ENCODE results near the gene AK3.

Gene AK3

GRCh38 chr9:4764033-4764432, 23.0 kb upstream of the AK3 start:
- POLR2A ChIA-PET = no interaction called here
- no peak for DNase-seq (ENCODE audit: extremely low spot score)
- TF ChIP-seq ELF4 (IDR thresholded peaks at IDR 0.05) (no peak), TARDBP (IDR thresholded peaks at IDR 0.05) (no peak), HDGF (IDR thresholded peaks at IDR 0.05; ENCODE audit: borderline replicate concordance) (no peak), SP1 (IDR thresholded peaks at IDR 0.05) (no peak), CTBP1 (IDR thresholded peaks at IDR 0.05; ENCODE audit: borderline replicate concordance) (no peak), LEF1 (IDR thresholded peaks at IDR 0.05; ENCODE audit: borderline replicate concordance) (no peak), L3MBTL2 (conservative IDR thresholded peaks at IDR 0.05) (no peak), ZNF384 (IDR thresholded peaks at IDR 0.05) (no peak), FOXM1 (IDR thresholded peaks at IDR 0.05; ENCODE audit: borderline replicate concordance) (no peak), SUZ12 (IDR thresholded peaks at IDR 0.05) (no peak), FOXK2 (IDR thresholded peaks at IDR 0.05) (no peak), ARNT (IDR thresholded peaks at IDR 0.05) (no peak), NFRKB (IDR thresholded peaks at IDR 0.05) (no peak), BHLHE40 (IDR thresholded peaks at IDR 0.05; ENCODE audit: borderline replicate concordance) (no peak), FOXA1 (IDR thresholded peaks at IDR 0.05) (no peak)
- TF ChIP-seq, protein P1, sequence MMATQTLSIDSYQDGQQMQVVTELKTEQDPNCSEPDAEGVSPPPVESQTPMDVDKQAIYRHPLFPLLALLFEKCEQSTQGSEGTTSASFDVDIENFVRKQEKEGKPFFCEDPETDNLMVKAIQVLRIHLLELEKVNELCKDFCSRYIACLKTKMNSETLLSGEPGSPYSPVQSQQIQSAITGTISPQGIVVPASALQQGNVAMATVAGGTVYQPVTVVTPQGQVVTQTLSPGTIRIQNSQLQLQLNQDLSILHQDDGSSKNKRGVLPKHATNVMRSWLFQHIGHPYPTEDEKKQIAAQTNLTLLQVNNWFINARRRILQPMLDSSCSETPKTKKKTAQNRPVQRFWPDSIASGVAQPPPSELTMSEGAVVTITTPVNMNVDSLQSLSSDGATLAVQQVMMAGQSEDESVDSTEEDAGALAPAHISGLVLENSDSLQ (IDR thresholded peaks at IDR 0.05) = no peak
- CTCF ChIA-PET = no interaction called here

DNA sequence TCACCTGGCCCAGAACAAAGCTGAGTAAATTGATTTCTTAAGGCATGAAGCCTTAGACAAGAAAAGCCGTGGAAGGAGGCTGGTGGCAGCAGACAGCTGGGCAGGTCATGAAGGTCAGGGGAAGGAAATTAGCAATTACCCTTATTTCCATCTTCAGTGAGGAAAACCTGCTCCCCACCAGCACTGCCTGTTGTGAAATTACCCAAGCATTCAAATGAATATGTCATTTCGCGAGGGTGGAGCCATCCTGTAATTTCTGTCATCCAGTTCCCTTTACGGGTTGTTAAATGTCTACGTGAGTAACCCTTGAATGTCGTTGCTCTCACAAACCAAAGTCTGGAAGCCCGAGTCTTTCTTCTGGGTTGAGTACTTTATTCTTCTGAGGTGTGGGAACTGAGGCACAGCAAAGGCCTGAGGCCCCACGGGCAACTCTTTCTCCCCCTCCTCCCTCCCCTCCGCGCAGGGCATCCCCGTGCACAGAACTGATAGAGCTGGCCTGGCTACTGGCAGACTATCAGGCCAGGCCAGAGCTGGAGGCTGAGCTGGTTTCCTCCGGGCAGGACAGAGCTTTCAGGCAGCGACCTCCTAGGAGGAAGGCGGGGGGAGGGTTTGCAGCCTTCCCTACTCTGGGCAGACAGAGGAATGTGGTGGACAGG, 22.0 kb upstream of the AK3 start:
- ChIA-PET CTCF (interaction anchor here (0.7 to 1.1 kb wide), 4 partner anchors 14 to 93 kb away, joined by 3 read pairs; no protein-coding TSS in a partner anchor), POLR2A (no interaction called here)
- TF ChIP-seq SP1 (IDR thresholded peaks at IDR 0.05) (no peak), ARNT (IDR thresholded peaks at IDR 0.05) (no peak), TARDBP (IDR thresholded peaks at IDR 0.05) (no peak), ZNF384 (IDR thresholded peaks at IDR 0.05) (no peak), FOXA1 (IDR thresholded peaks at IDR 0.05) (no peak), NFRKB (IDR thresholded peaks at IDR 0.05) (no peak), L3MBTL2 (conservative IDR thresholded peaks at IDR 0.05) (no peak), BHLHE40 (IDR thresholded peaks at IDR 0.05; ENCODE audit: borderline replicate concordance) (no peak), SUZ12 (IDR thresholded peaks at IDR 0.05) (no peak), LEF1 (IDR thresholded peaks at IDR 0.05; ENCODE audit: borderline replicate concordance) (no peak), FOXM1 (IDR thresholded peaks at IDR 0.05; ENCODE audit: borderline replicate concordance) (no peak), FOXK2 (IDR thresholded peaks at IDR 0.05) (no peak), HDGF (IDR thresholded peaks at IDR 0.05; ENCODE audit: borderline replicate concordance) (no peak), CTBP1 (IDR thresholded peaks at IDR 0.05; ENCODE audit: borderline replicate concordance) (no peak), ELF4 (IDR thresholded peaks at IDR 0.05) (no peak)
- TF ChIP-seq, protein P1 (IDR thresholded peaks at IDR 0.05) = no peak

GRCh38 chr9:4762108-4762885, 21.3 kb upstream of the AK3 start:
- ChIA-PET CTCF (interaction anchor here (0.7 to 1.1 kb wide), 4 partner anchors 15 to 92 kb away, joined by 3 read pairs; no protein-coding TSS in a partner anchor), POLR2A (no interaction called here)
- DNase-seq (ENCODE audit: extremely low spot score) = peak; percentile 41
- TF ChIP-seq, protein P1 (IDR thresholded peaks at IDR 0.05) = peak; percentile 74
- no peak for TF ChIP-seq FOXM1 (IDR thresholded peaks at IDR 0.05; ENCODE audit: borderline replicate concordance)

More for the DNA sequence above, 22.0 kb upstream of the AK3 start:
- DNase-seq (ENCODE audit: extremely low spot score) = no peak

DNA sequence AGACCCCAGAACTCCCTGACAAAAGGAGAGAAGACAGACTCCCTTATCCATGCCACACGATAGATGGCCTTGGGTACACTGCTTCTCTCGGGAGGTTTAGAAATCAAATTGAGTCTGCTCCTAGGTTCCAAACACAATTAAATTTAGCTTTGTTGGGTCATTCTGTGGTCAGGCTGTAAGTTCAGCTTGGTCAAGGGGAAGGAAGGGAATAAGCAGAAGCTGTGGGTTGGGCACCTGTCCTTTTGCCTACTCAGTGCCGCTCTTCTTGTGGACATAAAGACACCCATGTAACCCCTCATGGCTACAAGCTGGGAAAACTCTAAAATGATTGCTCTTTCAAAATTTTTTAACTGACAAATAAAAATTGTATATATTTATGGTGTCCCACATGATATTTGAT, 19.1 kb upstream of the AK3 start:
- CTCF ChIA-PET = interaction anchor here (0.9 to 1.6 kb wide), 4 partner anchors 33 to 426 kb away, joined by 3 to 10 read pairs (median 4); partner anchors contain the start of gene RCL1
- DNase-seq (ENCODE audit: extremely low spot score) = no peak
- POLR2A ChIA-PET = no interaction called here
- TF ChIP-seq, protein P1 (IDR thresholded peaks at IDR 0.05) = no peak
- TF ChIP-seq FOXK2 (IDR thresholded peaks at IDR 0.05) = no peak
- TF ChIP-seq ARNT (IDR thresholded peaks at IDR 0.05) = no peak
- no peak for TF ChIP-seq SUZ12 (IDR thresholded peaks at IDR 0.05)
- TF ChIP-seq NFRKB (IDR thresholded peaks at IDR 0.05) = no peak
- TF ChIP-seq CTBP1 (IDR thresholded peaks at IDR 0.05; ENCODE audit: borderline replicate concordance) = no peak
- no peak for TF ChIP-seq FOXA1 (IDR thresholded peaks at IDR 0.05)
- TF ChIP-seq ELF4 (IDR thresholded peaks at IDR 0.05) = no peak
- TF ChIP-seq L3MBTL2 (conservative IDR thresholded peaks at IDR 0.05) = no peak
- TF ChIP-seq LEF1 (IDR thresholded peaks at IDR 0.05; ENCODE audit: borderline replicate concordance) = no peak
- no peak for TF ChIP-seq HDGF (IDR thresholded peaks at IDR 0.05; ENCODE audit: borderline replicate concordance)
- TF ChIP-seq FOXM1 (IDR thresholded peaks at IDR 0.05; ENCODE audit: borderline replicate concordance) = no peak
- no peak for TF ChIP-seq SP1 (IDR thresholded peaks at IDR 0.05)

- POLR2A ChIA-PET = no interaction called here
- DNase-seq (ENCODE audit: extremely low spot score) = no peak
- TF ChIP-seq HDGF (IDR thresholded peaks at IDR 0.05; ENCODE audit: borderline replicate concordance) (no peak), ELF4 (IDR thresholded peaks at IDR 0.05) (no peak), FOXA1 (IDR thresholded peaks at IDR 0.05) (no peak), NFRKB (IDR thresholded peaks at IDR 0.05) (no peak), CTBP1 (IDR thresholded peaks at IDR 0.05; ENCODE audit: borderline replicate concordance) (no peak), SP1 (IDR thresholded peaks at IDR 0.05) (no peak), FOXM1 (IDR thresholded peaks at IDR 0.05; ENCODE audit: borderline replicate concordance) (no peak), ARNT (IDR thresholded peaks at IDR 0.05) (no peak), SUZ12 (IDR thresholded peaks at IDR 0.05) (no peak)
- TF ChIP-seq, protein P1 (IDR thresholded peaks at IDR 0.05) = no peak
- CTCF ChIA-PET = no interaction called here
Measured at GRCh38 chr9:4756420-4756819, 15.4 kb upstream of the AK3 start.

Measured in HEK293T (cell line).